A549 treated with ZK216348 at 1 μM for 4 hours (cell line): ENCODE measurements around the gene DENND2D. TPM values are rescaled to one million over a fixed set of nuclear protein-coding genes. Genes with fewer than 3 reads are reported as not detected.

Experiments
- total RNA-seq: library from RNA; stranded (reverse); fragments of 200-300 nt; extraction: Qiagen RNA extraction; gene quantifications from 5 replicates; pipeline ENCODE4 v1.2.3, GENCODE V29; 2022; ENCODE audit warnings: low read depth

Gene DENND2D, protein sequence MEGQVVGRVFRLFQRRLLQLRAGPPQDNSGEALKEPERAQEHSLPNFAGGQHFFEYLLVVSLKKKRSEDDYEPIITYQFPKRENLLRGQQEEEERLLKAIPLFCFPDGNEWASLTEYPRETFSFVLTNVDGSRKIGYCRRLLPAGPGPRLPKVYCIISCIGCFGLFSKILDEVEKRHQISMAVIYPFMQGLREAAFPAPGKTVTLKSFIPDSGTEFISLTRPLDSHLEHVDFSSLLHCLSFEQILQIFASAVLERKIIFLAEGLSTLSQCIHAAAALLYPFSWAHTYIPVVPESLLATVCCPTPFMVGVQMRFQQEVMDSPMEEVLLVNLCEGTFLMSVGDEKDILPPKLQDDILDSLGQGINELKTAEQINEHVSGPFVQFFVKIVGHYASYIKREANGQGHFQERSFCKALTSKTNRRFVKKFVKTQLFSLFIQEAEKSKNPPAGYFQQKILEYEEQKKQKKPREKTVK
- total RNA-seq, result 1.6 to 2.2 TPM (median 1.7 TPM) in 5 replicates

DNA sequence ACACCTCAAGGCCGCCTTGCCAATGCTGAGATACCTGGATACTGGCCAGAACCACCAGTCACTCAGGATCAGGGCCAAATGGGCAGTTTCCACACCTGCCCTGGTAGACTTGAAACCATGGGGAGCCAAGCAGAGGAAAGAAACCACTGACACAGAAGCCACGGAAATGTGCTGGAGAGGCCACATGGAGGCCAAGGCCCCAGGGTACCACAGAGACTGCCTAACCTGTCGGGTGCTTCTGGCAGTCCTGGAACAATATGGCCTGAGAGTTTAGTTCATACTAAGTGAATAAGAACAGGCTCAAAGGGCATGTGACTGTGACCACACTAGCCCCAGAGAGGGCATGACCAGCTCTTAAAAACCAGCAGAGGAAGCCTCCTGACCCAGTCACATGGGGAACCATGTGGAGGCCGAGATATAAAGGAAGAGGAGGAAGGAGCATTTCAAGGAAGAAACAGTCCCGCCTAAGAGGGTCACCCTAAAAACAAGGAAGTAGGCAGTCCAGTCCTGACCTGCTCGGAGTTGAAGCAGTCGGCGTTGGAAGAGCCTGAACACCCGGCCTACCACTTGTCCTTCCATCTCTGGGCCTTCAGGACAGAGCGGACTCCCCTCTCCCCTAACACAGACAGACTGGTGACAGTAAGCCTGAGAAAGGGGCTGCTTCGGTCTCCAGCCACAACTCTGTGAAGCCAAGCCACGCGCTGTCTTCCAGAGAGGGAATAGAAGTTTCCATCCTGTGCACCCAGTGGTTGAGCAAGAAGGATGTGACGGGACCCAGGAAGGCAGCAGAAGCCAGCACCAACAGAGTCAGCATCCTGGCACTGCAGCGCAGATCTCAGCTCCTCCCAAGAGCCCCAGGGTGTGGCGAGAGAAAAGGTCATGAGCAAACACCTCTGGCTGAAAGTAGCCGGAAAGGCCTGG, at the start of gene DENND2D:
Gene DENND2D, minus strand, starts transcription at position 766 of the 921 bp plus-strand sequence. Its CDS starts 187 bp downstream, at position 579.

DNA sequence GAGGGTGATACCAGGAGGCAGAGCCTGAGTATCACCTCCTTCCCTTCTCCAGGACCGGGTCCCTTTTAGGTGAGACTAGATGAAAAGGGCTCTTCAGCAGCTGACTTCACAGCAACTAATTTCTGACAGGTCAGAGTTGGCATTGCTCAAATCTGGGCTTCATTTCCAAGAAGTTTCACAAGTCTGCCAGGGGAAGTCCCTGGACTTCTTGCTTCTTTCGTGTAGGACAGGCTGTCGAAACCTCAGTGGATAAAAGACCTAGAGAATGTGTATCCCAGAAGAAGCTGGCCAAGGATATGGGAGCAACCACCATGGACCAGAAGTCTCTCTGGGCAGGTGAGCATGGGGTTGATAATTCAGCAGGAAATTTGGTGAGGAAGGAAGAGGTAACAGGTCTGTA, 27.0 kb upstream of the DENND2D start, which contains the start of gene CHI3L2:
Gene CHI3L2, plus strand, starts transcription at position 280 of the 400 bp plus-strand sequence. Its CDS starts 17 bp downstream, at position 297.

DNA sequence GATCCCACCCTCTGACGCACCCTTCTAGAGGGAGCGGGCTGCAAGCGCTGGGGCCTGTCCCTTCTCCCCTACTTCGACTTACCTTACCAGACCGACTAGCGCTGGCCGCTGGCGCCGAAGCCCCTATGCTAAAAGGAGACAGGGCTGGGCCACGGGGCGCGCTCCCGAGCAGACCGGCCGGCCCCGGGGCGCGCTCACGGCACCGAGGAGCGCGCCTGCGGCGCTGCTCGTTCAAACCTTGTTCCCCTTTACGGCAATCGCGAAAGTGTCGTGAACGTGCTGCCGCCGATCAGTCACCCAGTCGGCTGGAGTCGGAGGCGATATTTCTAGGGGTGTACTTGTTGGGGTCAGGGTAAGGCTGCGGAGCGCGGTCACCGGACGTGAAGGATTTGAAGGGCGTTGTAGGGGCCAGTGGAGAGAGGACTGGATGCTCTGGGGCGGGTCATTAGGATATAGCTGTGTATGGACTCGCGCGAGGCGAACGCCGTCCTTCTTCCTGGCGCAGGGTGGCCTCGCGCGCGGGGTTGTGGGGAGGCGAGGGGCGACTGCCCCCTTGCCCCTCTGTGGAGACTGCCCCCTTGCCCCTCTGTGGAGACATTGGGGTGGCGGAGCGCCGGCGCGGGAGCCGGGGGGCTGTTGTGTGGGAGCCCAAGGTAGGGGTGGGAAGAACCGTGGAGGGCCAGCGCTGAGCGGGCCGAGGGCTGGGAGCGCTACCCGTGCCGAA, 60.3 kb downstream of the DENND2D start, which contains the start of the genes CEPT1 and DRAM2:
Gene CEPT1, plus strand, starts transcription at position 268 of the 724 bp plus-strand sequence. CDS start 7,492 bp downstream, outside the sequence.
Gene DRAM2, minus strand, starts transcription at position 138 of the 724 bp plus-strand sequence. CDS start 8,539 bp downstream, outside the sequence.

Other genes starting within 250 kb of the DENND2D start
- 14.4 to 25.8 TPM (median 16.6 TPM) in 5 replicates for gene LRIF1, start 236.7 kb downstream of the DENND2D start, total RNA-seq
- 17.2 to 23.1 TPM (median 21.1 TPM) in 5 replicates for gene DRAM2, start 60.6 kb downstream of the DENND2D start, total RNA-seq
- gene CEPT1, start 60.4 kb downstream of the DENND2D start, total RNA-seq, result 7.9 to 15.5 TPM (median 12.8 TPM) in 5 replicates
- 0.32 to 0.83 TPM (median 0.41 TPM) in 5 replicates for gene CHI3L2, start 27.1 kb upstream of the DENND2D start, total RNA-seq
- gene CHIA, start 90.2 kb upstream of the DENND2D start, total RNA-seq, result not detected in 5 replicates
- 0.87 to 1.1 TPM (median 0.92 TPM) in 5 replicates for gene OVGP1, start 227.1 kb upstream of the DENND2D start, total RNA-seq
- gene WDR77, start 248.6 kb upstream of the DENND2D start, total RNA-seq, result 29.7 to 52.1 TPM (median 48.2 TPM) in 5 replicates
- gene ATP5PB, start 248.8 kb upstream of the DENND2D start, total RNA-seq, result 229 to 320 TPM (median 246 TPM) in 5 replicates